ENCODE results near the gene THBS3. TPM values are rescaled to one million over a fixed set of nuclear protein-coding genes. Genes with fewer than 3 reads are reported as not detected.

Gene THBS3
- total RNA-seq (2012; rRNA removed) = 13.1 and 15.1 TPM in 2 replicates
- polyA plus RNA-seq (2012; rRNA removed) = 28.3 and 30.4 TPM in 2 replicates
- 10.9 and 18.2 TPM in 2 replicates for polyA plus RNA-seq (2012; cell fraction: cytosol; rRNA removed)
- 178 and 204 TPM in 2 replicates for polyA plus RNA-seq (2012; cell fraction: nucleus; rRNA removed; ENCODE audit: low replicate concordance)
- Bru-seq, nascent RNA = percentile 71 among the genes with signal in this experiment
- percentile 88 among the genes with signal in this experiment for BruChase-seq, experiment 1, labeled RNA remaining after a 6-hour chase
- BruChase-seq, experiment 2, labeled RNA remaining after a 2-hour chase = percentile 81 among the genes with signal in this experiment
- long read RNA-seq, transcript THBS3-201 (23 exons, 3,145 nt) = major isoform, 10 of 26 reads
- long read RNA-seq, partial matches to known transcripts = 4 of 26 reads
- long read RNA-seq, other reads (novel, unspliced or antisense) = 12 of 26 reads

DNA sequence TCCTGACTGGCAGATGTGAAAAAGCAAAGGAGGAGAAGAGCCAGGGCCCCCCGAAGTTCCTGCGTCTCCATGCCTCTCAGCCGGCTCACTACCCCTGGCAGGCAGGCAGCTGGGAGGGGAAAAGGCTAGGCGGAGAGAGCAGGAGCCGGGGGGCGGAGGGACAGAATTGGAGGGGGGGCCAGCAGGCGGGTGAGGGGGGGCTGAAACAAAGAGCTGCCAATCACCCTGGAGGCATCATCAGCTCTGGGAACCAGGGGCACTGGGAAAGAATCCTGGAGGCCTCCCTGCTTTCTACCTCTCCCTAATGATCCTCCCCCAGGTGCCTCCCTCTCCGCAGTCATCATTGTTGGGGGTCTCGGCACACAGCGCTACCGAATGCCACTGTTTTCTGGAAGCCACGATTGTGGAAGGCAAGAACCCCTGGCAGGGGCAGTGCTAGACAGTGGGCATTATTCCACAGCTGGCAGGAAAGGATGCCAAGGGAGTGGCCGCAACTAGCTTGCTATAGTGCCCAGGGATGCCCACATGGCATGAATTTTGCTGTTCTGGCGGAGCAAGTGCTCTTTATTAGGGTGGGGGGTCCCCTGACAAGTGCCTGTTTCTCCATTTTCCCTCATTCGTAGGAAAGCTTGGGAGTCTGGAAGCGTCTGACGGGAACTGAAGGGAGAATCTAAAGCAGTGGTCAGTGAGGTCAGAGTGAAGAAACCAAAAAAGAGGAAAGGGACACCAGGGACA lies at the start of gene THBS3:
TSS of gene THBS3 (minus strand) at position 92 of the 735 bp plus-strand sequence. CDS start at position 71, 21 bp downstream.
- dilution Hi-C loops (cut with HindIII; ENCODE audit: low sequenced_read_pairs, unreplicated experiment) = no loop called here
- DNase-seq = peak; percentile 12
- no peak for TF ChIP-seq BHLHE40 (IDR thresholded peaks at IDR 0.05; ENCODE audit: low read depth, low read length)
- TF ChIP-seq MXI1 (IDR thresholded peaks at IDR 0.05; ENCODE audit: borderline replicate concordance, low read depth, low read length) = no peak
- TF ChIP-seq SMC3 (IDR thresholded peaks at IDR 0.05; ENCODE audit: low read depth, low read length) = no peak
- no peak for TF ChIP-seq NFE2L2 (IDR thresholded peaks at IDR 0.05; ENCODE audit: low read depth, low read length)
- no peak for TF ChIP-seq CEBPB (IDR thresholded peaks at IDR 0.05; ENCODE audit: low read depth, low read length)
- TF ChIP-seq RAD21 (IDR thresholded peaks at IDR 0.05; ENCODE audit: low read length) = no peak
- no peak for TF ChIP-seq RCOR1 (IDR thresholded peaks at IDR 0.05; ENCODE audit: insufficient replicate concordance, low read length)
- no peak for TF ChIP-seq FOS (IDR thresholded peaks at IDR 0.05; ENCODE audit: low read depth, low read length)
- TF ChIP-seq, protein P1, sequence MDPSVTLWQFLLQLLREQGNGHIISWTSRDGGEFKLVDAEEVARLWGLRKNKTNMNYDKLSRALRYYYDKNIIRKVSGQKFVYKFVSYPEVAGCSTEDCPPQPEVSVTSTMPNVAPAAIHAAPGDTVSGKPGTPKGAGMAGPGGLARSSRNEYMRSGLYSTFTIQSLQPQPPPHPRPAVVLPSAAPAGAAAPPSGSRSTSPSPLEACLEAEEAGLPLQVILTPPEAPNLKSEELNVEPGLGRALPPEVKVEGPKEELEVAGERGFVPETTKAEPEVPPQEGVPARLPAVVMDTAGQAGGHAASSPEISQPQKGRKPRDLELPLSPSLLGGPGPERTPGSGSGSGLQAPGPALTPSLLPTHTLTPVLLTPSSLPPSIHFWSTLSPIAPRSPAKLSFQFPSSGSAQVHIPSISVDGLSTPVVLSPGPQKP (IDR thresholded peaks at IDR 0.05; ENCODE audit: borderline replicate concordance, low read depth, low read length) = no peak
- TF ChIP-seq CHD1 (IDR thresholded peaks at IDR 0.05; ENCODE audit: low read depth, low read length) = no peak
- TF ChIP-seq RFX5 (IDR thresholded peaks at IDR 0.05; ENCODE audit: low read depth, low read length) = no peak
- TF ChIP-seq MAFK (IDR thresholded peaks at IDR 0.05; ENCODE audit: low read depth, low read length) = no peak
- TF ChIP-seq CTCF (conservative IDR thresholded peaks at IDR 0.05; ENCODE audit: low read depth, low read length) = no peak

More for the DNA sequence above, at the start of gene THBS3:
- Histone ChIP-seq H3K4me2 (ENCODE audit: low read depth, low read length) (peak within 1 kb of the TSS; percentile 90), H3K9me3 (ENCODE audit: control insufficient read depth, insufficient read depth, low read length) (no peaks in the 10 kb centered on the region), H3K18ac (ENCODE audit: low read depth, low read length) (peak within 1 kb of the TSS; percentile 52; the same call in 1 of the 2 replicates), H3K56ac (ENCODE audit: extremely low read depth, insufficient read depth, low read length) (peak within 1 kb of the TSS; percentile 85), H3K23ac (ENCODE audit: low read depth, low read length) (peak within 1 kb of the TSS; percentile 87), H2BK20ac (ENCODE audit: low read depth, low read length) (peak within 1 kb of the TSS; percentile 16; the same call in 1 of the 2 replicates), H4K8ac (ENCODE audit: low read depth in 2 of 2, low read length in 2 of 2) (peak within 1 kb of the TSS; percentile 57 to 89), H2AFZ (replicated peaks; ENCODE audit: low read length, poor library complexity) (peak within 1 kb of the TSS; percentile 89), H3K79me1 (ENCODE audit: low read depth in 1 of 2, low read length in 2 of 2) (peaks cover 13 to 24% of the 10 kb centered on the region in 2 experiments), H4K91ac (ENCODE audit: insufficient read depth, low read depth, low read length) (peak within 1 kb of the TSS; percentile 79), H2AK9ac (replicated peaks; ENCODE audit: low read depth, low read length, poor library complexity) (peak within 1 kb of the TSS; percentile 99), H3K36me3 (ENCODE audit: control insufficient read depth, insufficient read depth, low read length) (peaks cover 5% of the 10 kb centered on the region; the same call in 1 of the 2 replicates), H2AK5ac (ENCODE audit: low read depth, low read length) (peak within 1 kb of the TSS; percentile 95), H3K9me1 (ENCODE audit: insufficient read depth, low read length) (peaks cover 6% of the 10 kb centered on the region; the same call in 1 of the 2 replicates), H4K5ac (ENCODE audit: low read depth, low read length) (peak within 1 kb of the TSS; percentile 68), H3K4me3 (ENCODE audit: insufficient read depth, low read depth, low read length) (peak within 1 kb of the TSS; percentile 100), H2BK120ac (ENCODE audit: low read depth, low read length) (peak within 1 kb of the TSS; percentile 77), H3K27ac (ENCODE audit: insufficient read depth, low read length) (peak within 1 kb of the TSS; percentile 86), H3K4ac (ENCODE audit: low read depth, low read length) (peak within 1 kb of the TSS; percentile 90), H4K20me1 (ENCODE audit: insufficient read depth, low read length) (no peaks in the 10 kb centered on the region), H3K9ac (ENCODE audit: low read depth, low read length) (peak within 1 kb of the TSS; percentile 81), H3K4me1 (ENCODE audit: control insufficient read depth, insufficient read depth, low read length) (peaks cover 15% of the 10 kb centered on the region), H3K14ac (replicated peaks; ENCODE audit: low read depth, low read length) (peak within 1 kb of the TSS; percentile 80), H2BK15ac (ENCODE audit: low read depth, low read length) (peak within 1 kb of the TSS; percentile 61; the same call in 1 of the 3 replicates), H3K27me3 (ENCODE audit: control insufficient read depth, insufficient read depth, low read length) (no peaks in the 10 kb centered on the region), H2BK5ac (ENCODE audit: low read depth, low read length, poor library complexity, severe bottlenecking) (peak within 1 kb of the TSS; percentile 67)
- ATAC-seq (ENCODE audit: low read depth) = no peak
- WGBS, 2 experiments (ENCODE audit: extremely low coverage in 2 of 2, insufficient read length in 1 of 2) = 25% methylated on average over 4 of the region's 17 CpGs; no CpG with 5 or more reads in 1 of the 2 experiments
- POLR2A ChIA-PET (ENCODE audit: unreplicated experiment) = no interaction called here
- CTCF ChIA-PET = interaction anchor here (1.0 to 2.0 kb wide), 2 partner anchors 33 to 35 kb away, joined by 4 to 6 read pairs; partner anchors contain the start of gene KRTCAP2
- intact Hi-C loops (cut with micrococcal nuclease) (loop anchor here (1.0 to 10.0 kb wide), 5 partner anchors 18 to 387 kb away; partner anchors contain the start of gene RUSC1), in situ Hi-C loops (cut with MboI; ENCODE audit: low sequenced_read_pairs) (no loop called here)
- BruUV-seq (replicated peaks) = no TSS peak
